Breast epithelium (tissue), 4 donors: ENCODE results near the gene HDAC4. TPM values are rescaled to one million over a fixed set of nuclear protein-coding genes. Genes with fewer than 3 reads are reported as not detected.

Experiments used
- DNase-seq, 2 donors: peaks; one replicate each; pipeline ENCODE4 v3.0.0-alpha.2; 2019; ENCODE audit warnings: low spot score in 2 of 2
- H3K27ac ChIP-seq, 2 donors: fragments of 200-600 bp; sonication (generic) in 1 of 2; one replicate each; pipeline ENCODE4 v1.5.1; 2016 to 2019; ENCODE audit warnings: mild to moderate bottlenecking in 1 of 2
- H3K27me3 ChIP-seq, 2 donors: fragments of 200-600 bp; sonication (generic) in 1 of 2; one replicate each; pipeline versions ENCODE4 v1.5.1 to v1.6.0; 2017 to 2019; ENCODE audit warnings: control low read depth in 1 of 2, mild to moderate bottlenecking in 1 of 2
- H3K36me3 ChIP-seq: fragments of 200-600 bp; one replicate; pipeline ENCODE4 v1.5.1; 2019
- H3K4me1 ChIP-seq, 2 donors: fragments of 200-600 bp; sonication (generic); one replicate each; pipeline ENCODE4 v1.5.1; 2016 to 2019; ENCODE audit warnings: control low read depth in 1 of 2
- H3K4me3 ChIP-seq, 3 donors: fragments of 200-600 bp; sonication (generic); 1 replicate in 2 of 3; 2 replicates in 1 of 3; pipeline ENCODE4 v1.5.1; 2016 to 2019; ENCODE audit warnings: mild to moderate bottlenecking in 3 of 3, moderate library complexity in 2 of 3
- H3K9me3 ChIP-seq, 2 donors: fragments of 200-600 bp; sonication (generic) in 1 of 2; one replicate each; pipeline ENCODE4 v1.5.1; 2016 to 2019; ENCODE audit warnings: control low read depth in 1 of 2
- CTCF ChIP-seq, 3 donors: fragments of 450-650 bp; IDR thresholded peaks; one replicate each; pipeline ENCODE4 v1.5.1; 2016 to 2017; ENCODE audit warnings: antibody characterized with exemption in 3 of 3, mild to moderate bottlenecking in 3 of 3, moderate library complexity in 3 of 3
- POLR2A ChIP-seq: fragments of 450-650 bp; IDR thresholded peaks from one replicate; pipeline ENCODE4 v1.6.1; 2016; ENCODE audit warnings: antibody characterized with exemption, mild to moderate bottlenecking, moderate library complexity
- POLR2AphosphoS5 ChIP-seq, 3 donors: sonication (generic); formaldehyde crosslinking; IDR thresholded peaks; one replicate each; pipeline ENCODE4 v1.6.1; 2017; ENCODE audit warnings: antibody characterized with exemption in 3 of 3
- intact Hi-C: fragments of 100-400 bp; cut with DNase I; formaldehyde crosslinking; loops from one replicate; pipeline ENCODE4 v1.15.1; 2023; ENCODE audit warnings: low total_unique reads
- total RNA-seq, 3 donors: library from RNA; depleted of rRNA; stranded (reverse); fragments of >200 nt; gene quantifications; one replicate each; pipeline ENCODE4 v1.1.0, GENCODE V29; 2016

The HDAC4 gene
- total RNA-seq, 3 donors from 2014 or later = 20.3 to 36.0 (median 32.8) TPM

- Histone ChIP-seq H3K9me3 (no peaks in the 10 kb centered on the region), H3K4me3 (no peak overlapping the region), H3K4me1 (no peaks in the 10 kb centered on the region), H3K27me3 (no peaks in the 10 kb centered on the region), H3K27ac (no peak overlapping the region), H3K36me3 (no peaks in the 10 kb centered on the region)
- intact Hi-C loops = loop anchor here (5.0 kb wide), 1 partner anchor 89 kb away; no protein-coding TSS in a partner anchor
- TF ChIP-seq CTCF (IDR thresholded peaks at IDR 0.05) = no peak
- no peak for TF ChIP-seq POLR2A
- TF ChIP-seq POLR2AphosphoS5 (IDR thresholded peaks at IDR 0.05) = no peak
- peak in 1 of 2 donors; percentile 31 for DNase-seq
Observed at GRCh38 chr2:239196474-239197021, 204.3 kb downstream of the HDAC4 start.

- no peaks in the 10 kb centered on the region for H3K4me1 ChIP-seq
Observed at GRCh38 chr2:239195992-239196391, 204.8 kb downstream of the HDAC4 start.

GRCh38 chr2:239195318-239195871 lies 205.4 kb downstream of the HDAC4 start:
- no peaks in the 10 kb centered on the region for H3K27me3 ChIP-seq
- DNase-seq = no peak
- intact Hi-C loops = loop anchor here (5.0 kb wide), 1 partner anchor 88 kb away; no protein-coding TSS in a partner anchor
- H3K36me3 ChIP-seq = no peaks in the 10 kb centered on the region
- no peaks in the 10 kb centered on the region for H3K4me1 ChIP-seq
- TF ChIP-seq POLR2A = no peak
- H3K9me3 ChIP-seq = no peaks in the 10 kb centered on the region
- no peak overlapping the region for H3K27ac ChIP-seq
- H3K4me3 ChIP-seq = no peak overlapping the region

More at GRCh38 chr2:239195992-239196391, 204.8 kb downstream of the HDAC4 start:
- Histone ChIP-seq H3K4me3 (no peak overlapping the region), H3K27me3 (no peaks in the 10 kb centered on the region), H3K27ac (no peak overlapping the region), H3K36me3 (no peaks in the 10 kb centered on the region), H3K9me3 (no peaks in the 10 kb centered on the region)
- intact Hi-C loops = loop anchor here (5.0 kb wide), 1 partner anchor 89 kb away; no protein-coding TSS in a partner anchor
- no peak for DNase-seq
- TF ChIP-seq CTCF (IDR thresholded peaks at IDR 0.05) = no peak
- no peak for TF ChIP-seq POLR2A
- no peak for TF ChIP-seq POLR2AphosphoS5 (IDR thresholded peaks at IDR 0.05)

GRCh38 chr2:239194731-239195317 lies 206.0 kb downstream of the HDAC4 start:
- no peaks in the 10 kb centered on the region for H3K9me3 ChIP-seq
- no peaks in the 10 kb centered on the region for H3K4me1 ChIP-seq
- intact Hi-C loops = loop anchor here (5.0 kb wide), 2 partner anchors 88 to 1567 kb away; no protein-coding TSS in a partner anchor
- H3K27ac ChIP-seq = no peak overlapping the region
- no peaks in the 10 kb centered on the region for H3K27me3 ChIP-seq
- no peak for TF ChIP-seq CTCF (IDR thresholded peaks at IDR 0.05)
- TF ChIP-seq POLR2AphosphoS5 (IDR thresholded peaks at IDR 0.05) = no peak
- TF ChIP-seq POLR2A = no peak
- peak; percentile 11 to 27 for DNase-seq
- no peaks in the 10 kb centered on the region for H3K36me3 ChIP-seq
- no peak overlapping the region for H3K4me3 ChIP-seq

GRCh38 chr2:239193925-239194677 lies 206.7 kb downstream of the HDAC4 start:
- no peak overlapping the region for H3K27ac ChIP-seq
- TF ChIP-seq CTCF (IDR thresholded peaks at IDR 0.05) = no peak
- TF ChIP-seq POLR2A = no peak
- TF ChIP-seq POLR2AphosphoS5 (IDR thresholded peaks at IDR 0.05) = no peak
- peaks cover 3% of the 10 kb centered on the region for H3K36me3 ChIP-seq
- no peaks in the 10 kb centered on the region for H3K9me3 ChIP-seq
- H3K27me3 ChIP-seq = no peaks in the 10 kb centered on the region
- DNase-seq = peak in 1 of 2 donors; percentile 19
- no peaks in the 10 kb centered on the region for H3K4me1 ChIP-seq
- intact Hi-C loops = loop anchor here (5.0 kb wide), 1 partner anchor 1568 kb away; no protein-coding TSS in a partner anchor
- no peak overlapping the region for H3K4me3 ChIP-seq
